Calu3 (cell line): ENCODE results near the gene EIF1AX. TPM values are rescaled to one million over a fixed set of nuclear protein-coding genes. Genes with fewer than 3 reads are reported as not detected.

Source experiments
- BruUV-seq: library from RNA; stranded (reverse); fragments of 400-500 nt; replicated peaks from 2 replicates; lab custom pipeline; 2021; lab: Mats Ljungman, UMichigan
- CTCF ChIA-PET: fragments of 300-600 bp; sonication (Branson Sonifier 250); formaldehyde crosslinking; loops from one replicate; lab custom pipeline; 2022; ENCODE audit warnings: antibody characterized with exemption; lab: Charles Lee
- DNase-seq: peaks from one replicate; pipeline ENCODE4 v3.0.0; 2022
- H3K27ac Mint-ChIP-seq: one replicate; pipeline ENCODE4 v1.8.0; 2022; ENCODE audit warnings: mixed read lengths; ENCODE audit not compliant: unreplicated experiment
- H3K27me3 Mint-ChIP-seq: one replicate; pipeline ENCODE4 v1.8.0; 2022; ENCODE audit warnings: mixed read lengths; ENCODE audit not compliant: unreplicated experiment
- H3K36me3 Mint-ChIP-seq: one replicate; pipeline ENCODE4 v1.8.0; 2022; ENCODE audit warnings: mild to moderate bottlenecking, moderate library complexity, mixed read lengths; ENCODE audit not compliant: insufficient read depth, unreplicated experiment
- H3K4me1 Mint-ChIP-seq: one replicate; pipeline ENCODE4 v1.8.0; 2022; ENCODE audit warnings: mild to moderate bottlenecking, low read depth, mixed read lengths; ENCODE audit not compliant: unreplicated experiment
- H3K4me3 Mint-ChIP-seq: one replicate; pipeline ENCODE4 v1.8.0; 2022; ENCODE audit warnings: mild to moderate bottlenecking, low read depth, moderate library complexity, mixed read lengths; ENCODE audit not compliant: unreplicated experiment
- H3K9me3 Mint-ChIP-seq: one replicate; pipeline ENCODE4 v1.8.0; 2022; ENCODE audit warnings: low read depth, mixed read lengths; ENCODE audit not compliant: unreplicated experiment
- intact Hi-C: fragments of 100-400 bp; cut with micrococcal nuclease; formaldehyde crosslinking; loops from one replicate; pipeline ENCODE4 v1.10.0; 2022; ENCODE audit not compliant: unreplicated experiment
- total RNA-seq: library from RNA; stranded (reverse); gene quantifications from 2 replicates; pipeline ENCODE4 v1.2.3, GENCODE V29; 2022
- TF ChIP-seq, protein P1 (sequence below): fragments of 200-600 bp; IDR thresholded peaks from one replicate; pipeline ENCODE4 v1.8.0; 2022; ENCODE audit warnings: antibody characterized with exemption; ENCODE audit not compliant: unreplicated experiment

EIF1AX gene
- total RNA-seq, 1 experiment from 2014 or later: 133 TPM

DNA sequence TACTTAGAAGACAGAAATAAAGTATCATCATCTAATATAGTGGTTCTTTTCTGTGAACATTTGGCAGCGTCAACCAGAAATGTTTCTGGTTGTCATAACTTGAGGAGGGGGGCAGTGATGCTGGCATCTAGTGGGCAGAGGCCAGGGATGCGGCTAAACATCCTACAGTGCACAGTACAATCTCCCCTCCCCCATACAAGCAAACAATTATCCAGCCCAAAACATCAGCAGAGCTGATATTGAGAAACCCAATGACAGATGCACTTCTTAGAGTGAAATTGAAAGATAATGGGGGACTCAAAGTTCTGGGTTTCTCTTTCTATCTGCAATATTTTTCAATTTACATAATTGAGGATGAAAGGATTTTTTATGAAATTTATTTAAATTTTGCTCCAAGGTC lies 1.9 kb upstream of the EIF1AX start:
- no peaks in the 10 kb centered on the region for H3K9me3 Mint-ChIP-seq
- H3K4me1 Mint-ChIP-seq: peaks cover 26% of the 10 kb centered on the region
- intact Hi-C loops: no loop called here

DNA sequence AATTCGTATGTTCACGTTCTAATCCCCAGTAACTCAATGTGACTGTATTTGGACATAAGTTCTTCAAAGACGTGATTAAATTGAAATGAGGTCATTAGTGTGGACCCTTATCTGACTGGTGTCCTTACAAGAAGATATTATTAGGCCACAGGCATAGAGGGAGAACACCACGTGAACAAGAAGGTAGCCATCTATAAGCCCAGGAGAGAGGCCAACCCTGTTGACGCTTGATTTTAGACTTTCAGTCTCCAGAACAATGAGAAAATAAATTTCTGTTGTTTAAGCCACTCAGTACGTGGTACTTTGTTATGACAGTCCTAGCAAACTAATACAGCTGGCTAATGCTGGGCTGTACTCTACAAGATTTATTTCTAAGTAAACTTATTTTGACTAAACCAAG lies 1.5 kb upstream of the EIF1AX start:
- intact Hi-C loops: no loop called here
- CTCF ChIA-PET: no interaction called here
- Mint-ChIP-seq H3K9me3 (no peaks in the 10 kb centered on the region), H3K27ac (no peak overlapping the region), H3K4me1 (peaks cover 23% of the 10 kb centered on the region), H3K27me3 (no peaks in the 10 kb centered on the region), H3K36me3 (peaks cover 44% of the 10 kb centered on the region), H3K4me3 (peak overlapping the region; percentile 26)
- DNase-seq: no peak
- TF ChIP-seq, protein P1, sequence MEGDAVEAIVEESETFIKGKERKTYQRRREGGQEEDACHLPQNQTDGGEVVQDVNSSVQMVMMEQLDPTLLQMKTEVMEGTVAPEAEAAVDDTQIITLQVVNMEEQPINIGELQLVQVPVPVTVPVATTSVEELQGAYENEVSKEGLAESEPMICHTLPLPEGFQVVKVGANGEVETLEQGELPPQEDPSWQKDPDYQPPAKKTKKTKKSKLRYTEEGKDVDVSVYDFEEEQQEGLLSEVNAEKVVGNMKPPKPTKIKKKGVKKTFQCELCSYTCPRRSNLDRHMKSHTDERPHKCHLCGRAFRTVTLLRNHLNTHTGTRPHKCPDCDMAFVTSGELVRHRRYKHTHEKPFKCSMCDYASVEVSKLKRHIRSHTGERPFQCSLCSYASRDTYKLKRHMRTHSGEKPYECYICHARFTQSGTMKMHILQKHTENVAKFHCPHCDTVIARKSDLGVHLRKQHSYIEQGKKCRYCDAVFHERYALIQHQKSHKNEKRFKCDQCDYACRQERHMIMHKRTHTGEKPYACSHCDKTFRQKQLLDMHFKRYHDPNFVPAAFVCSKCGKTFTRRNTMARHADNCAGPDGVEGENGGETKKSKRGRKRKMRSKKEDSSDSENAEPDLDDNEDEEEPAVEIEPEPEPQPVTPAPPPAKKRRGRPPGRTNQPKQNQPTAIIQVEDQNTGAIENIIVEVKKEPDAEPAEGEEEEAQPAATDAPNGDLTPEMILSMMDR: no peak
- no TSS peak for BruUV-seq

More for the DNA sequence above, 1.9 kb upstream of the EIF1AX start:
- CTCF ChIA-PET: no interaction called here
- H3K4me3 Mint-ChIP-seq: no peak overlapping the region
- H3K27ac Mint-ChIP-seq: no peak overlapping the region
- peaks cover 41% of the 10 kb centered on the region for H3K36me3 Mint-ChIP-seq
- TF ChIP-seq, protein P1: no peak
- DNase-seq: no peak
- H3K27me3 Mint-ChIP-seq: no peaks in the 10 kb centered on the region
- no TSS peak for BruUV-seq

DNA sequence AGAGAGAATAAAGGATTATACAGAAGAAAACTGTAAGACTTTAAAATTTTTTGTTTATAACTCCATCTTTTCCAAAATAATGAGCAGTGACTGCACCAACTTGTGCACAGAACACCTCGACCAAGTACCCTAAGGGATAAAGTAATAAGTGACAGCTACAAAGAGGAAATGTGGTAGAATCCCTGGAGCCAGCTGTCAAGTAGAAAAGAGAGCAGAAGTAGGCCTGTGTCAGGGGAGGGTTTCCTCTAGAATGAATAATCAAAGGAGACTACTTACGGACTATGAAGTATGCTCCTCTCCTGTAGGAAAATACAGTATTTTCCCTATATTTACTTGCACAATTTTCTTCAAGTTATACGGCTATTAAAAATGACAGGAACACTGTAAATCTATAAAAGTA lies 1.2 kb downstream of the EIF1AX start:
- TF ChIP-seq, protein P1: no peak
- no peak for DNase-seq
- BruUV-seq: no TSS peak
- peaks cover 56% of the 10 kb centered on the region for H3K36me3 Mint-ChIP-seq
- peak overlapping the region; percentile 90 for H3K4me3 Mint-ChIP-seq
- peak overlapping the region; percentile 20 for H3K27ac Mint-ChIP-seq
- peaks cover 19% of the 10 kb centered on the region for H3K4me1 Mint-ChIP-seq
- H3K27me3 Mint-ChIP-seq: no peaks in the 10 kb centered on the region
- intact Hi-C loops: no loop called here
- CTCF ChIA-PET: no interaction called here
- no peaks in the 10 kb centered on the region for H3K9me3 Mint-ChIP-seq

DNA sequence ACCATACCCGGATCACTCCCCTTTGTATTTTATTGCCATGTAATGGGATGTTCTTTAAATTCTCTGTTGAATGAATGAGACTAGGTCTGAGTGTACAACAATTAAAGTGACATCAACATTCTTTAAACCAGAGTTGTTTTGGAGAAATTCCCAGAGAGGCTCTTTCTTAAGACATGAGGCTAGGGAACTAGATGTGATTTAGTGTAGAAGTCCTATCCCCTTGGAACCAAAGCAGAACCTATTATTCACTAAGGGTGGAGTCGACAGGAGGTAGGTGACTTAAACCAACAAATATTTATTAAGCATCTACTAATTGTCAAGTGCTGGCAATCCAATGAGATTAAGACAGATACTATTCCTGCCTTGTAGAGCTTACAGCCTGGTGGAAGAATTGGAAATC lies 1.7 kb downstream of the EIF1AX start:
- no TSS peak for BruUV-seq
- Mint-ChIP-seq H3K27ac (no peak overlapping the region), H3K4me3 (peak overlapping the region; percentile 90), H3K9me3 (no peaks in the 10 kb centered on the region), H3K36me3 (peaks cover 61% of the 10 kb centered on the region), H3K27me3 (no peaks in the 10 kb centered on the region), H3K4me1 (peaks cover 19% of the 10 kb centered on the region)
- DNase-seq: no peak
- CTCF ChIA-PET: interaction anchor here (0.5 kb wide), 1 partner anchor 66 kb away, joined by 3 read pairs; no protein-coding TSS in a partner anchor
- TF ChIP-seq, protein P1: no peak
- intact Hi-C loops: no loop called here
